ENCODE data around the gene PSMA8.
"Not testable (repeated sequence)": the region's sequence is repeated elsewhere in the genome, so short reads cannot be mapped to it uniquely, and the experiment has no call there.

PSMA8 gene

GRCh38 chr18:26176134-26176533, 42.5 kb downstream of the PSMA8 start:
- no peak for DNase-seq (ENCODE audit: low spot score)

GRCh38 chr18:26181343-26181826, 47.7 kb downstream of the PSMA8 start:
- no peak for DNase-seq (ENCODE audit: low spot score)

GRCh38 chr18:26183395-26184112, 49.9 kb downstream of the PSMA8 start:
- no peak for DNase-seq (ENCODE audit: low spot score)

GRCh38 chr18:26185267-26185666, 51.6 kb downstream of the PSMA8 start:
- no peak for DNase-seq (ENCODE audit: low spot score)

- peak; percentile 45 for DNase-seq (ENCODE audit: low spot score)
These were observed 56.8 kb downstream of the PSMA8 start for GRCh38 chr18:26190506-26190905.

GRCh38 chr18:26192233-26192632, 58.6 kb downstream of the PSMA8 start:
- no peak for DNase-seq (ENCODE audit: low spot score)

GRCh38 chr18:26196605-26197004, 62.9 kb downstream of the PSMA8 start:
- no peak for DNase-seq (ENCODE audit: low spot score)

- not testable (repeated sequence) for DNase-seq (ENCODE audit: low spot score)
These were observed 68.3 kb downstream of the PSMA8 start for GRCh38 chr18:26202001-26202400.

- no peak for DNase-seq (ENCODE audit: low spot score)
These were observed 71.6 kb downstream of the PSMA8 start for GRCh38 chr18:26205318-26205717.

- DNase-seq (ENCODE audit: low spot score): no peak
These were observed 72.8 kb downstream of the PSMA8 start for GRCh38 chr18:26206488-26206887.

- DNase-seq (ENCODE audit: low spot score): no peak
These were observed 74.3 kb downstream of the PSMA8 start for GRCh38 chr18:26207937-26208336.

- no peak for DNase-seq (ENCODE audit: low spot score)
These were observed 75.3 kb downstream of the PSMA8 start for GRCh38 chr18:26208977-26209376.

GRCh38 chr18:26210147-26210546, 76.5 kb downstream of the PSMA8 start:
- DNase-seq (ENCODE audit: low spot score): no peak

- peak; percentile 60 for DNase-seq (ENCODE audit: low spot score)
These were observed 81.7 kb downstream of the PSMA8 start for GRCh38 chr18:26215247-26215970.

- no peak for DNase-seq (ENCODE audit: low spot score)
These were observed 91.5 kb downstream of the PSMA8 start for GRCh38 chr18:26225022-26225693.

- no peak for DNase-seq (ENCODE audit: low spot score)
These were observed 92.2 kb downstream of the PSMA8 start for GRCh38 chr18:26225915-26226228.

GRCh38 chr18:26226229-26227050, 92.8 kb downstream of the PSMA8 start, which contains the start of gene TAF4B:
TAF4B (plus strand) TSS chr18:26226445; CDS start chr18:26226934, 489 bp downstream.
- DNase-seq (ENCODE audit: low spot score): peak; percentile 92

GRCh38 chr18:26227051-26227670, 93.5 kb downstream of the PSMA8 start:
- DNase-seq (ENCODE audit: low spot score): no peak

GRCh38 chr18:26228562-26229260, 95.0 kb downstream of the PSMA8 start:
- no peak for DNase-seq (ENCODE audit: low spot score)

- no peak for DNase-seq (ENCODE audit: low spot score)
These were observed 96.8 kb downstream of the PSMA8 start for GRCh38 chr18:26230497-26230896.

GRCh38 chr18:26233208-26233607, 99.5 kb downstream of the PSMA8 start:
- DNase-seq (ENCODE audit: low spot score): no peak
